ENCODE data around the gene ADCYAP1. TPM values are rescaled to one million over a fixed set of nuclear protein-coding genes. Genes with fewer than 3 reads are reported as not detected.

Gene ADCYAP1
- total RNA-seq, 1 experiment from 2014 or later = not detected

GRCh38 chr18:908758-909724, 4.4 kb downstream of the ADCYAP1 start:
- H3K4me3 ChIP-seq (ENCODE audit: low read depth in 2 of 2, low read length in 2 of 2) = no peak overlapping the region
- CTCF ChIA-PET = no interaction called here
- no peak overlapping the region for H3K27ac ChIP-seq (ENCODE audit: low read length)
- H3K4me1 ChIP-seq (ENCODE audit: control insufficient read depth, insufficient read depth, low read length) = no peaks in the 10 kb centered on the region
- POLR2A ChIA-PET = no interaction called here
- no peak for ATAC-seq
- BruUV-seq (replicated peaks) = no TSS peak
- peaks cover 13% of the 10 kb centered on the region for H3K27me3 ChIP-seq (ENCODE audit: control insufficient read depth, insufficient read depth, low read length)
- TF ChIP-seq REST (IDR thresholded peaks at IDR 0.05; ENCODE audit: insufficient read depth in 1 of 2, low read depth in 2 of 2, low read length in 1 of 2) = no peak
- TF ChIP-seq POLR2AphosphoS5 (IDR thresholded peaks at IDR 0.05; ENCODE audit: low read depth, low read length) = no peak
- no peak for TF ChIP-seq SIN3A (IDR thresholded peaks at IDR 0.05; ENCODE audit: borderline replicate concordance, insufficient read depth, low read depth, low read length)
- no peak for TF ChIP-seq TCF7L2 (IDR thresholded peaks at IDR 0.05; ENCODE audit: low read depth, low read length)
- TF ChIP-seq CTCF (IDR thresholded peaks at IDR 0.05) = no peak
- H3K36me3 ChIP-seq (ENCODE audit: control insufficient read depth, insufficient read depth, low read length) = no peaks in the 10 kb centered on the region
- DNase-seq (ENCODE audit: low read depth, low spot score) = no peak
- intact Hi-C loops (cut with micrococcal nuclease; ENCODE audit: unreplicated experiment) (no loop called here), in situ Hi-C loops (cut with HindIII; ENCODE audit: low pct_unique_long_range_greater_than_20kb, low sequenced_read_pairs) (no loop called here)
- no peaks in the 10 kb centered on the region for H3K9me3 ChIP-seq (ENCODE audit: control insufficient read depth, insufficient read depth, low read depth, low read length)

GRCh38 chr18:910247-910646, 5.6 kb downstream of the ADCYAP1 start:
- no peaks in the 10 kb centered on the region for H3K4me1 ChIP-seq (ENCODE audit: control insufficient read depth, insufficient read depth, low read length)
- no peak overlapping the region for H3K27ac ChIP-seq (ENCODE audit: low read length)
- TF ChIP-seq SIN3A (IDR thresholded peaks at IDR 0.05; ENCODE audit: borderline replicate concordance, insufficient read depth, low read depth, low read length) = no peak
- no peak for TF ChIP-seq POLR2AphosphoS5 (IDR thresholded peaks at IDR 0.05; ENCODE audit: low read depth, low read length)
- no peak for TF ChIP-seq REST (IDR thresholded peaks at IDR 0.05; ENCODE audit: insufficient read depth in 1 of 2, low read depth in 2 of 2, low read length in 1 of 2)
- TF ChIP-seq CTCF (IDR thresholded peaks at IDR 0.05) = no peak
- TF ChIP-seq TCF7L2 (IDR thresholded peaks at IDR 0.05; ENCODE audit: low read depth, low read length) = no peak
- no TSS peak for BruUV-seq (replicated peaks)
- DNase-seq (ENCODE audit: low read depth, low spot score) (no peak), ATAC-seq (no peak)
- H3K27me3 ChIP-seq (ENCODE audit: control insufficient read depth, insufficient read depth, low read length) = peaks cover 5% of the 10 kb centered on the region
- no peaks in the 10 kb centered on the region for H3K36me3 ChIP-seq (ENCODE audit: control insufficient read depth, insufficient read depth, low read length)
- no peak overlapping the region for H3K4me3 ChIP-seq (ENCODE audit: low read depth in 2 of 2, low read length in 2 of 2)
- ChIA-PET POLR2A (interaction anchor here (0.7 kb wide), 1 partner anchor 444 kb away, joined by 4 read pairs; no protein-coding TSS in a partner anchor), CTCF (no interaction called here)
- intact Hi-C loops (cut with micrococcal nuclease; ENCODE audit: unreplicated experiment) = no loop called here
- H3K9me3 ChIP-seq (ENCODE audit: control insufficient read depth, insufficient read depth, low read depth, low read length) = no peaks in the 10 kb centered on the region
- in situ Hi-C loops (cut with HindIII; ENCODE audit: low pct_unique_long_range_greater_than_20kb, low sequenced_read_pairs) = no loop called here
